ENCODE results near the gene NHEJ1. TPM values are rescaled to one million over a fixed set of nuclear protein-coding genes. Genes with fewer than 3 reads are reported as not detected.

The NHEJ1 gene
- total RNA-seq, 1 donor from 2014 or later: 17.7 TPM

GRCh38 chr2:219089330-219089729, 71.3 kb downstream of the NHEJ1 start:
- TF ChIP-seq CTCF (IDR thresholded peaks at IDR 0.05; ENCODE audit: unreplicated experiment): no peak
- Mint-ChIP-seq H3K27me3 (peaks cover 29% of the 10 kb centered on the region), H3K4me3 (ENCODE audit: low read depth) (no peak overlapping the region), H3K9me3 (ENCODE audit: low read depth) (no peaks in the 10 kb centered on the region), H3K4me1 (ENCODE audit: low read depth) (peaks cover 9% of the 10 kb centered on the region), H3K36me3 (ENCODE audit: insufficient read depth) (peaks cover 3% of the 10 kb centered on the region), H3K27ac (no peak overlapping the region)
- DNase-seq (ENCODE audit: low spot score, unreplicated experiment): no peak

GRCh38 chr2:219087848-219088247, 72.8 kb downstream of the NHEJ1 start:
- Mint-ChIP-seq H3K27me3 (peaks cover 28% of the 10 kb centered on the region), H3K9me3 (ENCODE audit: low read depth) (no peaks in the 10 kb centered on the region), H3K4me3 (ENCODE audit: low read depth) (no peak overlapping the region), H3K36me3 (ENCODE audit: insufficient read depth) (peaks cover 3% of the 10 kb centered on the region), H3K4me1 (ENCODE audit: low read depth) (peaks cover 9% of the 10 kb centered on the region), H3K27ac (no peak overlapping the region)
- no peak for DNase-seq (ENCODE audit: low spot score, unreplicated experiment)
- no peak for TF ChIP-seq CTCF (IDR thresholded peaks at IDR 0.05; ENCODE audit: unreplicated experiment)

- DNase-seq (ENCODE audit: low spot score, unreplicated experiment): no peak
- no peak for TF ChIP-seq CTCF (IDR thresholded peaks at IDR 0.05; ENCODE audit: unreplicated experiment)
- Mint-ChIP-seq H3K27ac (no peak overlapping the region), H3K4me1 (ENCODE audit: low read depth) (peaks cover 9% of the 10 kb centered on the region), H3K4me3 (ENCODE audit: low read depth) (no peak overlapping the region), H3K36me3 (ENCODE audit: insufficient read depth) (peaks cover 3% of the 10 kb centered on the region), H3K27me3 (peaks cover 32% of the 10 kb centered on the region), H3K9me3 (ENCODE audit: low read depth) (no peaks in the 10 kb centered on the region)
These were observed 73.3 kb downstream of the NHEJ1 start for GRCh38 chr2:219087361-219087760.

GRCh38 chr2:219086196-219086595, 74.4 kb downstream of the NHEJ1 start:
- no peak overlapping the region for H3K4me3 Mint-ChIP-seq (ENCODE audit: low read depth)
- H3K36me3 Mint-ChIP-seq (ENCODE audit: insufficient read depth): peaks cover 3% of the 10 kb centered on the region
- peaks cover 43% of the 10 kb centered on the region for H3K27me3 Mint-ChIP-seq
- peaks cover 16% of the 10 kb centered on the region for H3K4me1 Mint-ChIP-seq (ENCODE audit: low read depth)
- H3K27ac Mint-ChIP-seq: no peak overlapping the region
- no peaks in the 10 kb centered on the region for H3K9me3 Mint-ChIP-seq (ENCODE audit: low read depth)
- no peak for DNase-seq (ENCODE audit: low spot score, unreplicated experiment)
- no peak for TF ChIP-seq CTCF (IDR thresholded peaks at IDR 0.05; ENCODE audit: unreplicated experiment)

- Mint-ChIP-seq H3K4me1 (ENCODE audit: low read depth) (peaks cover 22% of the 10 kb centered on the region), H3K27ac (no peak overlapping the region)
These were observed 75.8 kb downstream of the NHEJ1 start for GRCh38 chr2:219084791-219085190.

More at GRCh38 chr2:219084791-219085190, 75.8 kb downstream of the NHEJ1 start:
- Mint-ChIP-seq H3K4me3 (ENCODE audit: low read depth) (no peak overlapping the region), H3K36me3 (ENCODE audit: insufficient read depth) (no peaks in the 10 kb centered on the region), H3K27me3 (peaks cover 52% of the 10 kb centered on the region), H3K9me3 (ENCODE audit: low read depth) (no peaks in the 10 kb centered on the region)
- TF ChIP-seq CTCF (IDR thresholded peaks at IDR 0.05; ENCODE audit: unreplicated experiment): no peak
- DNase-seq (ENCODE audit: low spot score, unreplicated experiment): no peak

Measured in progenitor cell of endocrine pancreas (in vitro differentiated cells).